SK-N-SH (cell line): ENCODE data around the gene RASD2.

Experiments
- FOXM1 ChIP-seq: IDR thresholded peaks from 2 replicates; pipeline ENCODE4 v1.4.0; 2012; ENCODE audit warnings: low read depth, mild to moderate bottlenecking
- RAD21 ChIP-seq: IDR thresholded peaks from 2 replicates; pipeline ENCODE4 v1.6.1; 2012; ENCODE audit warnings: mild to moderate bottlenecking, low read length
- RCOR1 ChIP-seq: fragments of 150-350 bp; IDR thresholded peaks from 2 replicates; pipeline ENCODE4 v1.6.1; 2017; ENCODE audit warnings: antibody characterized with exemption, low read length
- RFX5 ChIP-seq: IDR thresholded peaks from 2 replicates; pipeline ENCODE4 v1.6.1; 2012; ENCODE audit warnings: mild to moderate bottlenecking, improper control_type of control experiment, low read length
- SMC3 ChIP-seq: IDR thresholded peaks from 2 replicates; pipeline ENCODE4 v1.6.1; 2012; ENCODE audit warnings: low read depth, low read length, improper control_type of control experiment
- TAF1 ChIP-seq: IDR thresholded peaks from 2 replicates; pipeline ENCODE4 v1.6.1; 2012; ENCODE audit warnings: low read depth, mild to moderate bottlenecking, low read length, moderate library complexity, borderline replicate concordance
- TF ChIP-seq, protein P1 (sequence below): IDR thresholded peaks from 2 replicates; pipeline ENCODE4 v1.4.0; 2012; ENCODE audit warnings: low read depth
- TF ChIP-seq, protein P2 (sequence below): IDR thresholded peaks from 2 replicates; pipeline ENCODE4 v1.6.1; 2012; ENCODE audit warnings: mild to moderate bottlenecking, low read depth, low read length, moderate library complexity
- TF ChIP-seq, protein P3 (sequence below): fragments of 150-350 bp; IDR thresholded peaks from 2 replicates; pipeline ENCODE4 v1.6.1; 2016; ENCODE audit warnings: mild to moderate bottlenecking, low read depth, low read length
- TF ChIP-seq, protein P4 (sequence below): IDR thresholded peaks from 2 replicates; pipeline ENCODE4; 2012
- TF ChIP-seq, protein P5 (sequence below): fragments of 200-600 bp; sonication (generic); IDR thresholded peaks from 2 replicates; pipeline ENCODE4 v1.6.1; 2017; ENCODE audit warnings: antibody characterized with exemption, mild to moderate bottlenecking, moderate library complexity

DNA sequence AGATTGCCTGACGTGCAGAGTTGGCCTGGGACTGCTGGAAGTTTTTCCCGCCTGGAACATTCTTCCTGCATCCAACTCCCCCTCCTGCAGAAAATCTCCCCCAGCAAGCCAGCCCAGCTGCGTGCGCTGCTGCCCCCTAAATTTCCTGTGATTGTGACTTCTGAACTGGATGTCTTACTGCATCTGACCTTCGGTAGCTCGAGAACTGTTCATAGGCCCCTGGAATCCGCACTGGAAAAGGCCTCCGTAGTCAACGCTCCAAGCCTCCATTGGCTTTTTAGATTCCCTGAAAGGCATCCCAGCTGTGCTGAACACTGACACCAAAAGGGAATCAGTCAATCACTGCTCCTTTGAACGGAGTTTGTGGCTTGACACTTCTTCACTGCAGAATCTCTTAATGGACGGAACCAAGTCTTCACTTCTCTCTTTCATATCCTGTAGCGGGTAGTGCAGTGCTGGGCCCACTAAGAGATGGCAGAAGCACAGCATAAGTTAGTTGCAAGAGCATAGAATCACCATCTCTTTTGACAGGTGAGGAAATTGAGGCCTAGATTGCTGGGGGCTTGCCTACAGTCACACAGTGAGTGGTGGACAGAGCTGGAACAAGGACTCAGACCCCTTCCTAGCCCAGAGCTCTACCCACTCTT lies 14.2 kb upstream of the RASD2 start:
- TF ChIP-seq, protein P1, sequence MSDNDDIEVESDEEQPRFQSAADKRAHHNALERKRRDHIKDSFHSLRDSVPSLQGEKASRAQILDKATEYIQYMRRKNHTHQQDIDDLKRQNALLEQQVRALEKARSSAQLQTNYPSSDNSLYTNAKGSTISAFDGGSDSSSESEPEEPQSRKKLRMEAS: no peak
- no peak for TF ChIP-seq RFX5
- TF ChIP-seq RCOR1: no peak
- no peak for TF ChIP-seq FOXM1
- TF ChIP-seq RAD21: no peak
- TF ChIP-seq SMC3: no peak
- no peak for TF ChIP-seq TAF1
- TF ChIP-seq, protein P2, sequence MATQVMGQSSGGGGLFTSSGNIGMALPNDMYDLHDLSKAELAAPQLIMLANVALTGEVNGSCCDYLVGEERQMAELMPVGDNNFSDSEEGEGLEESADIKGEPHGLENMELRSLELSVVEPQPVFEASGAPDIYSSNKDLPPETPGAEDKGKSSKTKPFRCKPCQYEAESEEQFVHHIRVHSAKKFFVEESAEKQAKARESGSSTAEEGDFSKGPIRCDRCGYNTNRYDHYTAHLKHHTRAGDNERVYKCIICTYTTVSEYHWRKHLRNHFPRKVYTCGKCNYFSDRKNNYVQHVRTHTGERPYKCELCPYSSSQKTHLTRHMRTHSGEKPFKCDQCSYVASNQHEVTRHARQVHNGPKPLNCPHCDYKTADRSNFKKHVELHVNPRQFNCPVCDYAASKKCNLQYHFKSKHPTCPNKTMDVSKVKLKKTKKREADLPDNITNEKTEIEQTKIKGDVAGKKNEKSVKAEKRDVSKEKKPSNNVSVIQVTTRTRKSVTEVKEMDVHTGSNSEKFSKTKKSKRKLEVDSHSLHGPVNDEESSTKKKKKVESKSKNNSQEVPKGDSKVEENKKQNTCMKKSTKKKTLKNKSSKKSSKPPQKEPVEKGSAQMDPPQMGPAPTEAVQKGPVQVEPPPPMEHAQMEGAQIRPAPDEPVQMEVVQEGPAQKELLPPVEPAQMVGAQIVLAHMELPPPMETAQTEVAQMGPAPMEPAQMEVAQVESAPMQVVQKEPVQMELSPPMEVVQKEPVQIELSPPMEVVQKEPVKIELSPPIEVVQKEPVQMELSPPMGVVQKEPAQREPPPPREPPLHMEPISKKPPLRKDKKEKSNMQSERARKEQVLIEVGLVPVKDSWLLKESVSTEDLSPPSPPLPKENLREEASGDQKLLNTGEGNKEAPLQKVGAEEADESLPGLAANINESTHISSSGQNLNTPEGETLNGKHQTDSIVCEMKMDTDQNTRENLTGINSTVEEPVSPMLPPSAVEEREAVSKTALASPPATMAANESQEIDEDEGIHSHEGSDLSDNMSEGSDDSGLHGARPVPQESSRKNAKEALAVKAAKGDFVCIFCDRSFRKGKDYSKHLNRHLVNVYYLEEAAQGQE: no peak
- TF ChIP-seq, protein P3, sequence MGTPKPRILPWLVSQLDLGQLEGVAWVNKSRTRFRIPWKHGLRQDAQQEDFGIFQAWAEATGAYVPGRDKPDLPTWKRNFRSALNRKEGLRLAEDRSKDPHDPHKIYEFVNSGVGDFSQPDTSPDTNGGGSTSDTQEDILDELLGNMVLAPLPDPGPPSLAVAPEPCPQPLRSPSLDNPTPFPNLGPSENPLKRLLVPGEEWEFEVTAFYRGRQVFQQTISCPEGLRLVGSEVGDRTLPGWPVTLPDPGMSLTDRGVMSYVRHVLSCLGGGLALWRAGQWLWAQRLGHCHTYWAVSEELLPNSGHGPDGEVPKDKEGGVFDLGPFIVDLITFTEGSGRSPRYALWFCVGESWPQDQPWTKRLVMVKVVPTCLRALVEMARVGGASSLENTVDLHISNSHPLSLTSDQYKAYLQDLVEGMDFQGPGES: no peak
- TF ChIP-seq, protein P4, sequence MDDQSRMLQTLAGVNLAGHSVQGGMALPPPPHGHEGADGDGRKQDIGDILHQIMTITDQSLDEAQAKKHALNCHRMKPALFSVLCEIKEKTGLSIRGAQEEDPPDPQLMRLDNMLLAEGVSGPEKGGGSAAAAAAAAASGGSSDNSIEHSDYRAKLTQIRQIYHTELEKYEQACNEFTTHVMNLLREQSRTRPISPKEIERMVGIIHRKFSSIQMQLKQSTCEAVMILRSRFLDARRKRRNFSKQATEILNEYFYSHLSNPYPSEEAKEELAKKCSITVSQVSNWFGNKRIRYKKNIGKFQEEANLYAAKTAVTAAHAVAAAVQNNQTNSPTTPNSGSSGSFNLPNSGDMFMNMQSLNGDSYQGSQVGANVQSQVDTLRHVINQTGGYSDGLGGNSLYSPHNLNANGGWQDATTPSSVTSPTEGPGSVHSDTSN: no peak
- TF ChIP-seq, protein P5, sequence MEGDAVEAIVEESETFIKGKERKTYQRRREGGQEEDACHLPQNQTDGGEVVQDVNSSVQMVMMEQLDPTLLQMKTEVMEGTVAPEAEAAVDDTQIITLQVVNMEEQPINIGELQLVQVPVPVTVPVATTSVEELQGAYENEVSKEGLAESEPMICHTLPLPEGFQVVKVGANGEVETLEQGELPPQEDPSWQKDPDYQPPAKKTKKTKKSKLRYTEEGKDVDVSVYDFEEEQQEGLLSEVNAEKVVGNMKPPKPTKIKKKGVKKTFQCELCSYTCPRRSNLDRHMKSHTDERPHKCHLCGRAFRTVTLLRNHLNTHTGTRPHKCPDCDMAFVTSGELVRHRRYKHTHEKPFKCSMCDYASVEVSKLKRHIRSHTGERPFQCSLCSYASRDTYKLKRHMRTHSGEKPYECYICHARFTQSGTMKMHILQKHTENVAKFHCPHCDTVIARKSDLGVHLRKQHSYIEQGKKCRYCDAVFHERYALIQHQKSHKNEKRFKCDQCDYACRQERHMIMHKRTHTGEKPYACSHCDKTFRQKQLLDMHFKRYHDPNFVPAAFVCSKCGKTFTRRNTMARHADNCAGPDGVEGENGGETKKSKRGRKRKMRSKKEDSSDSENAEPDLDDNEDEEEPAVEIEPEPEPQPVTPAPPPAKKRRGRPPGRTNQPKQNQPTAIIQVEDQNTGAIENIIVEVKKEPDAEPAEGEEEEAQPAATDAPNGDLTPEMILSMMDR: no peak
